MM.1S (cell line): ENCODE results near the gene ATG4C.
A peak's percentile ranks its signal among the peaks of the same experiment; 100 is the strongest.

ENCODE experiments used
- DNase-seq: peaks from one replicate; pipeline ENCODE4 v3.0.0-alpha.2; 2015
- H2AFZ ChIP-seq: fragments of 300-600 bp; sonication (generic); 2 replicates; pipeline ENCODE4 v1.6.0; 2016; ENCODE audit warnings: antibody characterized with exemption, low read length
- H3F3A ChIP-seq: fragments of 300-600 bp; sonication (generic); 2 replicates; pipeline ENCODE4 v1.6.1; 2016; ENCODE audit warnings: mild to moderate bottlenecking, antibody characterized with exemption, low read length, moderate library complexity, mixed read lengths; ENCODE audit not compliant: insufficient read depth
- H3K27ac ChIP-seq: fragments of 300-600 bp; sonication (generic); 2 replicates; pipeline ENCODE4 v1.5.1; 2016; ENCODE audit warnings: mild to moderate bottlenecking, low read length
- H3K27me3 ChIP-seq: fragments of 300-600 bp; sonication (generic); replicated peaks from 2 replicates; pipeline ENCODE4 v1.6.0; 2016; ENCODE audit warnings: low read length; ENCODE audit not compliant: insufficient read depth
- H3K36me3 ChIP-seq: fragments of 300-600 bp; sonication (generic); replicated peaks from 2 replicates; pipeline ENCODE4 v1.6.1; 2016; ENCODE audit warnings: mild to moderate bottlenecking, low read length, mixed read lengths; ENCODE audit not compliant: insufficient read depth
- H3K4me1 ChIP-seq: fragments of 300-600 bp; sonication (generic); 2 replicates; pipeline ENCODE4 v1.6.1; 2016; ENCODE audit warnings: low read length, mixed read lengths
- H3K4me2 ChIP-seq: fragments of 300-600 bp; sonication (generic); 2 replicates; pipeline ENCODE4 v1.6.0; 2016; ENCODE audit warnings: low read depth, low read length
- H3K4me3 ChIP-seq: fragments of 300-600 bp; sonication (generic); 2 replicates; pipeline ENCODE4 v1.5.1; 2016; ENCODE audit warnings: low read length, mixed read lengths
- H3K79me2 ChIP-seq: fragments of 300-600 bp; sonication (generic); 2 replicates; pipeline ENCODE4 v1.6.1; 2016; ENCODE audit warnings: mixed run types, low read length, mixed read lengths
- H3K9ac ChIP-seq: fragments of 300-600 bp; sonication (generic); 2 replicates; pipeline ENCODE4 v1.6.1; 2016; ENCODE audit warnings: low read length, mixed read lengths
- H3K9me2 ChIP-seq: fragments of 300-600 bp; sonication (generic); replicated peaks from 2 replicates; pipeline ENCODE4 v1.6.1; 2016; ENCODE audit warnings: mild to moderate bottlenecking, low read length, mixed read lengths; ENCODE audit not compliant: insufficient read depth
- H3K9me3 ChIP-seq: fragments of 300-600 bp; sonication (generic); replicated peaks from 2 replicates; pipeline ENCODE4 v1.6.1; 2016; ENCODE audit warnings: mild to moderate bottlenecking, low read length, mixed read lengths; ENCODE audit not compliant: insufficient read depth
- H4K20me1 ChIP-seq: fragments of 300-600 bp; sonication (generic); 2 replicates; pipeline ENCODE4 v1.6.1; 2016; ENCODE audit warnings: mild to moderate bottlenecking, low read length, moderate library complexity, mixed read lengths; ENCODE audit not compliant: insufficient read depth
- EZH2 ChIP-seq: fragments of 300-600 bp; sonication (generic); optimal IDR thresholded peaks from 2 replicates; pipeline ENCODE3; 2017; ENCODE audit warnings: low read depth, mild to moderate bottlenecking, antibody characterized with exemption, low read length, mixed read lengths
- EZH2phosphoT487 ChIP-seq: fragments of 300-600 bp; sonication (generic); IDR thresholded peaks from 2 replicates; pipeline ENCODE4 v1.6.1; 2018; ENCODE audit warnings: antibody characterized with exemption, low read length
- TF ChIP-seq, protein P1 (sequence below): fragments of 300-600 bp; sonication (generic); IDR thresholded peaks from 2 replicates; pipeline ENCODE4 v1.5.1; 2016; ENCODE audit warnings: antibody characterized with exemption, low read length, mixed read lengths

ATG4C gene

DNA sequence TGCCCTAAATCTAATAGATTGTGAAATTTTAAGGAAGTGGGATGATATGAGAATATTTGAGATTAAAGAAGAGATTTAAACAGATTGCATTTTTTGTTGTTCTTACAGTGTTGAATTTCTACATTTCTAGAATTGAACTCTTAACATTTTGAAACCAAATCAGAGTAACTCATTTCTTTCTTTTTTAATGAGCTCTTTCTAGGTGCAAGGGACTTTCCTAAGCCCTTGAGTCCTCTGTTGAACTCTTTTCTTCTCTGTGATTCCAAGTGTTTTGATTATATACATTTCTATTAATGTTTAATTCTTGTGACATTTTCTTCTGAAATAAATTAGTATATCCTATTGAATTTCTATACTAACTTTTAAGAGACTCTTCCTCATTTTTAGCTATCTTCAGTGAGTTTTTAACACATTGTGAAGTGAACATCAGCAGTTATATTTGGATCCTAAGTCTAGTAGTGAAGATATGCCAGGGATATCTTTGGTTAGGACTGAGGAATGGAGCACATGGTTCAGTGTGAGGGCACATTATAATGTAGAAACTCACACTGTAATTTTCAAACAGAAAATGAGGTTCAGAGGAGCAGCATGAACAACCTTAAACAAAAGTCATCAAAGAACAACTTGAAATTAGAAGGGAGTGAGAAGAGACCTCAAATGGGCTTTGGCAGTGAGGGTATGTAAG is 53.1 kb downstream of the ATG4C start:
- Histone ChIP-seq H3K4me3 (no peak overlapping the region), H3K9ac (no peak overlapping the region), H3K27ac (no peak overlapping the region), H3F3A (no peaks in the 10 kb centered on the region), H3K4me1 (no peaks in the 10 kb centered on the region), H3K4me2 (no peak overlapping the region), H4K20me1 (no peaks in the 10 kb centered on the region), H3K27me3 (no peaks in the 10 kb centered on the region), H3K79me2 (no peaks in the 10 kb centered on the region), H2AFZ (no peak overlapping the region), H3K9me2 (no peaks in the 10 kb centered on the region), H3K9me3 (no peaks in the 10 kb centered on the region), H3K36me3 (no peaks in the 10 kb centered on the region)
- TF ChIP-seq, protein P1, sequence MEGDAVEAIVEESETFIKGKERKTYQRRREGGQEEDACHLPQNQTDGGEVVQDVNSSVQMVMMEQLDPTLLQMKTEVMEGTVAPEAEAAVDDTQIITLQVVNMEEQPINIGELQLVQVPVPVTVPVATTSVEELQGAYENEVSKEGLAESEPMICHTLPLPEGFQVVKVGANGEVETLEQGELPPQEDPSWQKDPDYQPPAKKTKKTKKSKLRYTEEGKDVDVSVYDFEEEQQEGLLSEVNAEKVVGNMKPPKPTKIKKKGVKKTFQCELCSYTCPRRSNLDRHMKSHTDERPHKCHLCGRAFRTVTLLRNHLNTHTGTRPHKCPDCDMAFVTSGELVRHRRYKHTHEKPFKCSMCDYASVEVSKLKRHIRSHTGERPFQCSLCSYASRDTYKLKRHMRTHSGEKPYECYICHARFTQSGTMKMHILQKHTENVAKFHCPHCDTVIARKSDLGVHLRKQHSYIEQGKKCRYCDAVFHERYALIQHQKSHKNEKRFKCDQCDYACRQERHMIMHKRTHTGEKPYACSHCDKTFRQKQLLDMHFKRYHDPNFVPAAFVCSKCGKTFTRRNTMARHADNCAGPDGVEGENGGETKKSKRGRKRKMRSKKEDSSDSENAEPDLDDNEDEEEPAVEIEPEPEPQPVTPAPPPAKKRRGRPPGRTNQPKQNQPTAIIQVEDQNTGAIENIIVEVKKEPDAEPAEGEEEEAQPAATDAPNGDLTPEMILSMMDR: no peak
- TF ChIP-seq EZH2 (no peak), EZH2phosphoT487 (no peak)
- no peak for DNase-seq

DNA sequence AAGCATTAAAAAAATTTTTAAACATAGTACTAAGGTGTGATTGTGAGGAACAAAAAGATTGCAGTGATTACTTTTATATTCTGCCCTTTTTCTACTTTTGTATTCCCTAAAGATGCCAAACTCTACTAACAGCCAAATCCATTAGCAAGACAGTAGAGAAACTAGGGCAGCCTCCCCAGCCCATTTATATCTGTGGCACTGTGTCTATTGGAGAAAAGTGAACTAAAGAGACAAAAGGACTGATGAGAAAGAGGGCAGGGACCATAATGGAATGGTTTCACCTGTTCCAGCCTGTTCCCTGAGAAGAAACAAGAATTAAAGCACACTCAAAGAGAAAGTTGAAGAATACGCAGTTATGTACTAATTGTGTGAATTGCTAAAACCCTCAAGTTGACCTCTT is 56.6 kb downstream of the ATG4C start:
- TF ChIP-seq EZH2 (no peak), EZH2phosphoT487 (no peak)
- TF ChIP-seq, protein P1: no peak
- no peaks in the 10 kb centered on the region for H3K4me1 ChIP-seq
- no peak for DNase-seq
- H3K27ac ChIP-seq: no peak overlapping the region
- no peak overlapping the region for H3K9ac ChIP-seq
- no peaks in the 10 kb centered on the region for H4K20me1 ChIP-seq
- no peaks in the 10 kb centered on the region for H3K27me3 ChIP-seq
- no peaks in the 10 kb centered on the region for H3F3A ChIP-seq
- H3K9me3 ChIP-seq: no peaks in the 10 kb centered on the region
- no peak overlapping the region for H3K4me3 ChIP-seq
- H3K9me2 ChIP-seq: no peaks in the 10 kb centered on the region
- H3K36me3 ChIP-seq: no peaks in the 10 kb centered on the region
- no peaks in the 10 kb centered on the region for H3K79me2 ChIP-seq
- no peak overlapping the region for H3K4me2 ChIP-seq
- H2AFZ ChIP-seq: no peak overlapping the region

DNA sequence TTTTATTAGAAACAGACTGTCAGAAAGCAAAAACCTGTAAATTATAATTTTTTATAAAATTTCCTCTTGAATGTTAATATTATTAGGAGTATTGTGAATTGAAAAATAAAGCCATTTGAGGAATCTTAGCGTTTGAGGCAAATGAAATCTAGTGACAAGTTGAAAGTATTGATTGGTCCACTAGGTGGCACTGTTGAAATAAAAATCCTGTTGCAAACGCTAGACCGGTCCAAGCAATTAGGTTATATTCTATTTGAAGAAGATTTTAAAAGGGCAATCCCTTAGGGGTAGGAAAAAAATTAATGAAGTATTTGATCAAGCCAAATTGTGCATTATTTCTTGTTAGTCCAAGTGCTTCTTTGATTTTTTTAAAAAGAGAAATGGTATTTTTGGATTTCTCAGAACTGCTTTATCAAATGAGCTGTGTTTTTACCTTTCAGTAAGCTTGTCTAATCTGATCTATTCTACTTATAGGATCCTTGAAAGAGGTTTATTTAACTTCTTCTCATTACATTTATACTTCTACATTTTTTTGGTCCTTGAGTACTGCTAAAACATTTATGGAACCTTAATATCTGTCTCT is 57.7 kb downstream of the ATG4C start:
- H3K4me1 ChIP-seq: no peaks in the 10 kb centered on the region
- no peak overlapping the region for H3K4me2 ChIP-seq
- no peaks in the 10 kb centered on the region for H3K27me3 ChIP-seq
- no peak overlapping the region for H3K4me3 ChIP-seq
- no peak overlapping the region for H3K9ac ChIP-seq
- no peaks in the 10 kb centered on the region for H3K36me3 ChIP-seq
- no peak overlapping the region for H2AFZ ChIP-seq
- no peak overlapping the region for H3K27ac ChIP-seq
- H4K20me1 ChIP-seq: no peaks in the 10 kb centered on the region
- DNase-seq: peak; percentile 65
- no peak for TF ChIP-seq EZH2phosphoT487
- TF ChIP-seq, protein P1: peak; percentile 63
- H3K9me2 ChIP-seq: no peaks in the 10 kb centered on the region
- no peaks in the 10 kb centered on the region for H3F3A ChIP-seq
- H3K79me2 ChIP-seq: no peaks in the 10 kb centered on the region
- no peaks in the 10 kb centered on the region for H3K9me3 ChIP-seq
